HuH-7 (cell line): ENCODE results near the gene TPRX1.
"Not testable (repeated sequence)": the region's sequence is repeated elsewhere in the genome, so short reads cannot be mapped to it uniquely, and the experiment has no call there.

Source experiments
- DNase-seq: peaks from one replicate; pipeline ENCODE4 v3.0.0; 2011; ENCODE audit warnings: low spot score

TPRX1 gene

DNA sequence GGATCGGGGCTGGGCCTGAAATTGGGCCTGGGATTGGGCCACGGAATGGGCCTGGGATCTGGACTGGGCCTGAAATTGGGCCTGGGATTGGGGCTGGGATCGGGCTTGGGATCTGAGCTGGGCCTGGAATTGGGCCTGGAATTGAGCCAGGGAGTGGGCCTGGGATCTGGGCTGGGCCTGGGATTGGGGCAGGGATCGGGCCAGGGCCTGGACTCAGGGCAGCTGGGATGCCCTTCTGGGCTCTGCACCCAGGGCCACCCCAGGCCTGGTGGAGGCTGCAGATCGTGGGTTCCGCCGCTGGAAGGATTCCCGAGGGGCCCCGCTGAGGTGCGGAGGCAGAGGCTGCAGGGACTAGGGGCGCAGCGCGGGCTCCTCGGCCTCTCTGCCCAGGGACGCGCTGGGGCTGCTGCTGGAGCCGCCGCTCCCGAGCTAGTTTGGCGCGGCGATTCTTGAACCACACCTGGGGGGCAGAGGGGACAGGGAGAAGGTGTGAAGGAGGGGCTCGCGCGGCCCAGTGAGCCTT is 1.8 kb downstream of the TPRX1 start:
- DNase-seq: no peak

DNA sequence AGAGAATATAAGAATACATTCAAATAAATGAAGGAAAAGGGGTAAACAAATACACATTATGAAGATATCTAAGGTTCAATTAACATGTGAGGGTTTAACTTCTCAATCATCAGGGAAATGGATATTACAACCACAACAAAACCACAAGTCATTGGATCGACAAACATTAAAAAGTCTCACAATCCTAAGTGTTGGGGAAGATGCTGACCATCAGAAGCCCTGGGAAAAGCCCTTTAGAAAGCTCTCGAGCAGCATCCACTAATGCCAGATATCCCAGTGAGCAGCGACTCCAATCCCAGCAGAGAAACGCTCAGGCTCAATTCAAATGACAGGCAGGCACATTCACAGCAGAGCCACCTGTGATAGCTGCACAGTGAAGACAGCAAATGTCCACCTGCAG is 3.1 kb downstream of the TPRX1 start:
- no peak for DNase-seq

DNA sequence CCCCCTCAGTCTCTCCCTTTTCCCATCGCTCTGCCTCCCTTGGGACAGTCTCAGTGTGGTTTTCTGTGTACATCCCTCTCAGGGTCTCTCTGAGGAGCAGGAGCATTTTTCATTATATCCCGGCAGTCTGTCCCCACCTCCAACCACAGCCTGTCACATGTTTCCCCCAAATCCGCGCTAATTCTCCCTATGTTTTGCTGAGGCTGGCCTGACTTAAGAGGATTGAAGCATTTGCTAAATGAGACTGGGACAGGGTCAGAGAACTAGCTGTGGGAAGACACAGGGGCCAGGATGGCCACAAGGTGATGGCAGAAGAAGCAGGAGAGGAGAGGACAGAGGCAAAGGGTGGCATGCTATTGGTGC is 5.5 kb downstream of the TPRX1 start:
- no peak for DNase-seq

DNA sequence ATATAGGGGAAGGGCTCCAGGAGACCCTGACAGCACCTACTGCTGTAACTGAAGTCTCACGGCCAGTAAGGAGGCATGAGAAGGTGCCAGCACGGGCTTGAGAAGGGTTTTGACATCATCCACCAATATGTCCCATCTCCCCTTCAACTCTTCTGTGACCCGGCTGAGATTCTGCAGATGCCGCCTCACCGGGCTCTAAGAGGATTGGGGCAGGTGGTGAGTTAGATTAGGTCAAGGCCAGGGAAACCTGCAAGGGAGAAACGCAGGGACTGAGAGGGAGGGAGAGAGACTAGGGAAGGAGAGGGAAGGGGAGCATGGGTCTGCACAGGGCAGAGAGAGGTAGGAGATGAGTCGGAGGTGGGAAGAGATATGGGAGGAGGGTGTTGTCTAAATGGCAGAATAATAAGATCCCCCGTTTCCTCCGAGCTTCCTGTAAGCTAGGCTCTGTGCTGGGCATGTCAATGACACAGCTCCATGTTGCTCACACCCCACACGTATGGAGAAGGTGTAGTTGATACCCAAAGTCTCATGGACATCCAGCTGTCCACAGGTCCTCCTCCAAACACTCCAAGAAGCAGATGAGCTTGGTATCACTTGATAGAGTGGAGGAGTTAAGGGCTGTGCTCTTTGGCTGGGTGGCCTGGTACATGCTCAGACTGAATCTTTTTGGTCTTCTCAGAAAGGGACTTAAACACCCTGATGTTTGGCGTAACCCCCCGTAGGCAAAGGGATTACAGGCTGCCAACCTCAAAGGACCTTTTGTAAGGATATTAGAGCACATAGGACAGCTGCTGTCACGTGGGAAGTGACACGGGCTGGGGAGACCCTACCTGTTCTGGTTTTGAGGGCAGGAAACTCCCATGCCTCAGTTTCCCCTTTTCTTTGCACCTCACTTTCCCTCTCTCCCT is 6.1 kb downstream of the TPRX1 start:
- DNase-seq: no peak

DNA sequence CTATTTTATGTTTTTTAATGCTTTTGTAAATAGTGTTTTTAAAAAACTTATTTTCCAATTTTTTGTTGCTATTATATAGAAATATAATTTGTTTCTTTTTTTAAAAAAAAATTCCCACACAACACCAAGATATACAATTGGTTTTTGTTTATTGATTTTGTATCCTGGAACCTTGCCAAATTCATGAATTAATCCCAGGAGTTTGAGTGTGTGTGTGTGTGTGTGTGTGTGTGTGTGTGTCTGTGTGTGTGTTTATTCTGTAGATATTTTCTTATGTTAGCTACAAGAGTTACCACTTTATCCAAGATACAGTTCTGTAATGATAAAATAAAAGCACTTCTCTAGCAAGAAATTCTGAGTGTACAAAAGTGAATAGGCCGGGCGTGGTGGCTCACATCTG is 7.6 kb downstream of the TPRX1 start:
- no peak for DNase-seq

DNA sequence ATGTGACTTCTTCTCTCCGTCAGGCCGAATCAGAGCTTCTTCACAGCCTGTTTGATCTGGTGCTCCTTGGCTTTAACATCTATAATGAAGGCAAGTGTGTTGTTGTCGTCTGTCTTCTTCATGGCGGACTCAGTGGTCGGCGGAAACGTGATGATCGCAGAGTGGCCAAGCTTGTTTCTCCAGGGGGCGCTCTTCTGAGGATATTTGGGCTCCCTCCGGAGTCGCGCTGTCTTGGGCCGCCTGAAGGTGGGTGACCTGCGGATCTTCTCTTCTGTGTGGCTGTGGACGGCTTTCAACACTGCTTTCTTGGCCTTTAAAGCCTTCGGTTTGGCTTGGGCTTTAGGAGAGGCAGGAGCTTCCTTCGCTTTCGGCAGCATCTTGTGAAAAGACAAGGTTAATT is 9.8 kb downstream of the TPRX1 start:
- no peak for DNase-seq

DNA sequence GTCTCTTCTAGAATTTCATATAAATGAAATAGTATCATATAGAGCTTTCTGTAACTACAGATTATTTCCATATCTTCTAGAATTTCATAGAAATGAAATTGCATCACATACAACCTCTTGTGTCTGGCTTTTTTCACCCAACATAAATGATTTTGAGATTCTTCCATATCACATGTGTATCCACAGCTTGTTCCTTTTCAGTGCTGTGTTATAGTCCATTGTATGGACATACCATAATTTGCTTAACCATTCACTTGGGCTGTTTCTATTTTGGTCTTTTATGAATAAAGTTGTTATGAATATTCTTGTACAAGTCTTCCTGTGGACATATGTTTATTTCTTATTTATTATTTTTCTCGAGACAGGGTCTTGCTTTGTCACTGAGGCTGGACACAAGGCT is 11.7 kb downstream of the TPRX1 start:
- DNase-seq: no peak

DNA sequence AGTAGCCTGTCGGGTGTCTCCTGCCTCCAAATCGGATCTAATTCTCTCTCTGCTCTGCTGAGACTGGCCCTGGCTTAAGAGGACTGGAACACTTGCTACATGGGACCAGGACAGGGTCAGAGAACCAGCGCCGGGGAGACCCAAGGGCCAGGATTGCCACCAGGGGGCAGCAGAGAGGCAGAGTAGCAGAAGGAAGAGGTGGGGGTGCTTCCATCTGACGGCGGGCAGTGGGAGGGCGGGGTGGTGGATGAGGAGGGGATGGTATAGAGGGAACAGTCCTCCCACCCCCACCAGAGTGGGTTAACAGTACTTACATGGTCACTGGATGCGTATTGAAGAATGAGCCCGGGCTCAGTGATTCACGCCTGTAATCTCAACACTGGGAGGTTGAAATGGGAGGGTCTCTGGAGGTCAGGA is 13.9 kb downstream of the TPRX1 start:
- DNase-seq: peak; percentile 89

DNA sequence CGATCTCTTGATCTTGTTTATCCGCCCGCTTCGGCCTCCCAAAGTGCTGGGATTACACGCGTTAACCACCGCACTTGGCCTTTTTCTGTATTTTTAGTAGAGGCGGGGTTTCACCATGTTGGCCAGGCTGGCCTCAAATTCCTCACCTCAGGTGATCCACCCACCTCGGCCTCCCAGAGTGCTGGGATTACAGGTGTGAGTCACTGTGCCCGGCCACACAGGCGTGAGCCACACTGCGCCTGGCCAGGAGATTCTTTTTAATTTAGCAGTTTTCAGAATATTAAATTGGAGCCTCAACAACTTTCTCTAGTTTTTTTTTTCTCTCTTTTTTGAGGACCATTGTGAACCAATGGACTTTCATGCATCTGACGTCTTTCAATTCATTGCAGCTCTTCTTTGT is 14.5 kb downstream of the TPRX1 start:
- DNase-seq: not testable (repeated sequence)

DNA sequence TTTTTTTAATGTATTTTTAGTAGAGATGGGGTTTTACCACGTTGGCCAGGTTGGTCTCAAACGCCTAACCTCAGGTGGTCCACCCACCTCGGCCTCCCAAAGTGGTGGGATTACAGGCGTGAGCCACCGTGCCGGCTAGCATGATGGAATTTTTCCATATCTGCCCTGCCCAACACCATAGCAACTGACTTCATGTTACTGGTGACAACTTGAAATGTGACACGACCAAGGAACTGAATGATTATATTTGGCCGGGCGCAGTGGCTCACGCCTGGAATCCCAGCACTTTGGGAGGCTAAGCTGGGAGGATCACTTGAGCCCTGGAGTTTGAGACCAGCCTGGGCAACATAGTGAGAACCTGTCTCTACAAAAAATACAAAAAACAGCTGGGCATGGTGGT is 17.0 kb downstream of the TPRX1 start:
- DNase-seq: not testable (repeated sequence)

DNA sequence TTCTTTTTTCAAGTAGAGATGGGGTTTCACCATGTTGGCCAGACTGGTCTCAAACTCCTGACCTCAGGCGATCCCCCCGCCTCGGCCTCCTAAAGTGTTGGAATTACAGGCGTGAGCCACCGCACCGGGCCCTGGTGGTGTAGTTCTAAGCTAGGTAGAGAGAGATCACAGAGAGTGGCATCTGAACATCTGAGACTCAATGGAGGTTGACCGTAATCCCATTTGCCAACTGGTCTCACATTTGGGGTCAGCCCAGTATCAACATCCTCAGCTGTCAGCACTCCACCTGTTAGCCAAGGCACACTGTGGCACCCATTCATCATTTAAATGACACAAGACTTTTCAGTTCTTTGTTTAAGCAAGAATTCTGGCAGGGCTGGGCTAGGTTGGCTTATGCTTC is 17.8 kb downstream of the TPRX1 start:
- DNase-seq: no peak

DNA sequence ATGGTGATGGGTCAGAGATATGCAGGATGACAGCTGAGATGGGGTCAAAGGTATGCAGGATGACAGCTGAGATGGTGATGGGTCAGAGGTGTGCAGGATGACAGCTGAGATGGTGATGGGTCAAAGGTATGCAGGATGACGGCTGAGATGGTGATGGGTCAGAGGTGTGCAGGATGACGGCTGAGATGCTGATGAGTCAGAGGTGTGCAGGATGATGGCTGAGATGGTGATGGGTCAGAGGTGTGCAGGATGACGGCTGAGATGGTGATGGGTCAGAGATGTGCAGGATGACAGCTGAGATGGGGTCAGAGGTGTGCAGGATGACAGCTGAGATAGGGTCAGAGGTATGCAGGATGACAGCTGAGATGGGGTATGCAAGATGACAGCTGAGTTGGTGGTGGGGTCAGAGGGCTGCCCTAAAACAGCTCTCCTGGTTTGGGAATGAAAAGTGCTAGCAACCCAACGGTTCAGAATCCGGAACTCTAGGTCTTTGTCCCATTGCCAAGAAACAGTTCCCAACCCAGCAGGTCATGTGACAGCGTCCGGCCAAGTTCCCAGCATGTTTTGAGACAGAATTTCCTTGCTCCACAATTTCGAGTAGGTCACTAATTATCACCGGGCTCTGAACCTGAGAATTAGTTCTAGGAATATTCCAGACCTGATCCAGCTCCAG is 22.6 kb downstream of the TPRX1 start:
- no peak for DNase-seq

DNA sequence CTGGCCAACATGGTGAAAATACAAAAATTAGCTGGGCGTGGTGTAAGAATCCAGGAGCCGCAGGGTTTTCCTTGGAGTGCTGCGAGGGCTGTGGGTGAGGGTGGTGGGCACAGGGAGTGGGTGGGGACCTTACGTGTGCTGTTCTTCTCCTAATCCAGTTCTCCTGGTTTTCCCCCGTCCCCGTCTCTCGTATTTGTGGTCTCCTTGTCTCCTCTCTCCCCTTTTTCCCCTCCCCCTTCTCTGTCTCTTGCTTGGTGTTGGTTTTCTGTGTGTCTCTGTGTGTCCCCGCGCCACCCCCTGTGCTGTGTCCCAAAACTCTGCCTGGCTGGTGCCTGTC is 24.2 kb downstream of the TPRX1 start:
- no peak for DNase-seq

DNA sequence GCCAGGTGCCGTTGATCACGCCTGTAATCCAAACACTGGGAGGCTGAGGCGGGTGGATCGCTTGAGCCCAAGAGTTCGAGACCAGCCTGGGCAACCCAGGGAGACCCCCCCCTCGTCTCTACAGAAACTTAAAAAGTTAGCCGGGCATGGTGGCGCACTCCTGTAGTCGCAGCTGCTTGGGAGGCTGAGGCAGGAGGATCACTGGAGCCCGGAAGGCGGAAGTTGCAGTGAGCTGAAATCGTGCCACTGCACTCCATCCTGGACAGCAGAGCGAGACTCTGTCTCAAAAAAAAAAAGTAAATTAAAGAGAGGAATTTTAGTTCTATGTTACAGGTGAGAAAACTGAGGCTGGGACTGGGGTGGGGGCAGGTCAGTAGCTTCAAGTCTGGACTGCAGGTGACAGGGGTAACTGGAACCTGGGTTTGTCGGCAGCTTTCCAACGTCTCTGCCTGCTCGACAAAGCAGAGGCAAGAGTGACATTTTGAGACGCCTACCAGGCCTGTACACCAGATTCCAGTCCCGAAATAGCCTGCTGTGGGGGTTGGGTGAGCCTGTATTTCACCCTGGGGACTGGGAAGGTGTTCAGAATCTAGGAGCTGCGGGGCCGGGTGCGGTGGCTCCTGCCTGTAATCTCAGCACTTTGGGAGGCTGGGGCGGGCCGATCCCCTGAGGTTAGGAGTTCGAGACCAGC is 24.7 kb downstream of the TPRX1 start:
- DNase-seq: no peak

DNA sequence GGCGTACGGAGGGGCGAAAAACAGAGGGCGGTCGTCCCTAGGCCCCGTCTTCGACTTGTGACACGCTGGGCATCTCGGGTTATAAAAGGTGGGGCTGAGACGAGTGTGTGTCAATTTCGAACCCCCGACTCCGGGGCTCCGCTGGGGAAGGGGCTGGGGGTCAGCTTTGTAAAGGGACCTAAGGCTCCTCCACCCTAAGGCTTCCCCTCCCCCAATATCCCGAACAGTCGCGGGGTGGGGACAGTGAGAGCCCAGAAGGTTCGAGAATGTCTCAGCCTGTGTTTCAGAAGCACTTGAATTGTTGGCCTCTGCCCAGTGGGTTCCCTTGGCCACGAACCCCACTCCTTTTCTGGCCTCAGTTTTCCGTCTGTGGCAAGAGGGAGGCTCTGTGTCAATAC is 25.4 kb downstream of the TPRX1 start:
- no peak for DNase-seq

DNA sequence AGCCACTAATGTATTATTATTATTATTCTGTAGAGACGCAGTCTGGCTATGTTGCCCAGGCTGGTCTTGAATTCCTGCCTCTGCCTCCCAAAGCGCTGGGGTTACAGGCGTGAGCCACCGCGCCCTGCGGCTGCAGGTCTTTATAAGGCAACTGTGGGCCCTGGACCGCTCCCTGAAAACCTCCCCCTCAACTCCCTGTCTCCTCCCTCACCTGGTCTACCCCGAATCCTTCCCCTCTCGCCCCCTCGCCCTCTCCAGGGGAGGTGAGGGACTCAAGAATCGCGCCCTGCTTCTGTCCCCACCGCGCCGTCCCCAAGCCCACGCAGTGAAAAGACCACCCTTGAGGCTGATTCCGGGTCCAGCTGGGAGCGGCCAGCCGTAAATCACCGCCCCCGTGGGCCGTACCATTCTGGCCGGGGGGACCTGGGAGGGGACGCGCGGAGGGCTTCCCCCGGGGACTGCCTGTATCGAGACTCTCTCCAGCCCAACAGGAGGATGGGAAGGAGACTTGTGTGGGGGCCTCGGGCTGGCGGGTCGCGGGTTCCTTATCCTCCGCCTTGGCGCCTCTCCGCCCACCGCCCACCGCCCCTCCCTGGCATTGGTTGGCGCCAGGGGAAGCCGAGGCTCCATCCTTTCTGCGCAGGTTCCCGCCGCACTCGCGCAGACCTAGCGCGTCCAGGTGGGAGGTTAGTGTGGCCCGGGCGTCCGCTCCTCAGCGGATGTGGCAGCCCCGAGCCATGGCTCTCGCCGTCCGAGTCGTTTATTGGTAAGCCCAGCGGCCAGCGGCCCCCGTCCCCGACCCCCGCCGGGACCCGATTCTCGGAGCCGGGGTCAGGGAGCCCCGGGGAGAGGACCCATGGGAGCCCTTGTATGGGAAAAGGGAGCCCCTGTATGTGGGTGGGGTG is 26.1 kb downstream of the TPRX1 start, which contains the start of gene SELENOW:
SELENOW (plus strand) TSS at position 655 of the 905 bp plus-strand sequence; CDS start at position 738, 83 bp downstream.
- peak; percentile 87 for DNase-seq

DNA sequence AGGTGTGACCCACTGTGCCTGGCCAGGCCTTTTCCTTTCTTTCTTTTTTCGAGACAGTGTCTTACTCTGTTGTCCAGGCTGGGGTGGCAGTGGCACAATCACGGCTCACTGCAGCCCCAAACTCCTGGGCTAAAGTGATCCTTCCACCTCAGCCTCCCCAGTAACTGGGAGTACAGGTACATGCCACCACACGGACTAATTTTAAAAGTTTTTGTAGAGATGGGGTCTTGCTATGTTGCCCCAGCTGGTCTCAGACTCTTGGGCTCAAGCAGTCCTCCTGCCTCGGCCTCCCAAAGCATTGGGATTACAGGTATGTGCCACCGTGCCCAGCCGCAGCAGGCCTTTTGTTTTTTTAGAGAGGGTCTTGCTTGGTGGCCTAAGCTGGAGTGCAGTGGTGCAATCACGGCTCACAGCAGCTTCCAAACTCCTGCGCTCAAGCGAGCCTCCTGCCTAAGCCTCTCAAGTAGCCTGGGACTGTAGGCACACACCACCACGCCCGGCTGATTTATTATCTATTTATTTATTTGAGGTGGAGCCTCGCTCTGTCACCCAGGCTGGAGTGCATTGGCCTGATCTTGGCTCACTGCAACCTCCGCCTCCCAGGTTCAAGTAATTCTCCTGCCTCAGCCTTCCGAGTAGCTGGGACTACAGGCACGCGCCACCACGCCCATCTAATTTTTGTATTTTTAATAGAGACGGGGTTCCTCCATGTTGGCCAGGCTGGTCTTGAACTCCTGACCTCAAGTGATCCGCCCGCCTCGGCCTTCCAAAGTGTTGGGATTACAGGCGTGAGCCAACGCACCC is 26.9 kb downstream of the TPRX1 start:
- not testable (repeated sequence) for DNase-seq

DNA sequence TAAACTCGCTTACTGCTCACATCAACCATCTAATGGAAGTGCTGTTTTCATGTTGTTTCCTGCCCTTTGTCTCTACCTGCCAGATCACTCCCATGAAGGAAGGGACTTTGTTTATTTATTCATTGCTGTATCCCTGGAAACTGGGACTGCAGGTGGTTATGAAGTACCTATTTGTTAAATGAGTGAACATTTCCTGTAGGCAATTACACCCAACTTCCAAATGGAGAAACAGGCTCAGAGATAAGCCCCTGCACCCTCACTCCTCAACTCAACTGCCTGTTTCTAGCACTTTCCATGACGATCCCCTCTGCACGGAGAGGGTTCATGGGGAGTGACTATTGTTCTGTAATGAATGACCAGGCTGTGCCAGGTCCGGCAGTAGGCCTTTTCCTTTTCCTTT is 27.8 kb downstream of the TPRX1 start:
- DNase-seq: no peak

DNA sequence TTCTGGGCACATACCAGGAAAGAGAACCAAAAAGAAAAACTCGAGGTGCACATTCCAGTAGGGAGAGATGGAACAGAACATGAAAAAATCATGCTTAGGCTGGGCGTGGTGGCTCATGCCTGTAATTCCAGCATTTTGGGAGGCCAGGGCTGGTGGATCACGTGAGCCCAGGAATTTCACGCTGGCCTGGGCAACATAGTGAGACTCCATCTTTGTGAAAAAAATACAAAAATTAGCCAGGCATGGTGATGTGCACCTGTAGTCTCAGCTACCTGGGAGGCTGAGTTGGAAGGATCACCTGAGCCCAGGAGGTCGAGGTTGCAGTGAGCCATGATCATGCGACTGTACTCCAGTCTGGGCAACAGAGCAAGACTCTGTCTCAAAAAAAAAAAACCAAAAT is 33.1 kb downstream of the TPRX1 start:
- not testable (repeated sequence) for DNase-seq

DNA sequence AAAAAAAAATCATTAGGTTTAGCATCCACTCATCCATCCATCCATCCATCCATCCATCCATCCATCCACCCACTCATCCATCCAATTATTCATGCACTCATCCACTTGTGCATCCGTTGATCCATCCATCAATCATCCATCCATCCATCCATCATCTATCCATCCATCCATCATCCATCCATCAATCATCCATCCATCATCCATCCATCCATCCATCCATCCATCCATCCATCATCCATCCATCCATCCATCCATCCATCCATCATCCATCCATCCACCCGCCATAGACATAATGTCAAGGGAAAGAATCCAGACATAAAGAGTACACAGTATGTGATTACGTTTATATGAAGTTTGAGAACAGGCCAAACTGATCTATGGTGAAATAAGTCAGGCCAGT is 34.8 kb downstream of the TPRX1 start:
- no peak for DNase-seq

DNA sequence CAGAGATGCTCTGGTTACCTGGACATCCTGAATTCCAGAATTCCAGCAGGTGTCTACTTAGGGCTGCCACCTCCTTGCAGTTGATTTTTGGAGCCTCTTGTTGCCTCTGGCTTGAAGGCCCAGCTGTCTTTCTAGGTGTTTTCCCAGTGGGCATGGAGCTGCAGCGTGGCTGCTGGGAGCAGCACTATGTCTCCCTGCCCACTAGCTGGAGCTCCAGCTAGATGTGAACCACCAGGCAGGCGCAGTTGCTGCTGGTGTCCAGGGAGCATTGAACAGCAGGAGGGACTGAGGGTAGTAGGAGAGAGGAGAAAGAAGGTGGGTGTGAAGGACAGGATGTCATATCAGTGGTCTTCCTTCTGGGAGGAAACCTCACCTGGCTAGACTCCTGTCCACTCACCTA is 35.7 kb downstream of the TPRX1 start:
- DNase-seq: no peak
